Right lung (tissue), 10 donors: ENCODE measurements around the gene LRRC7. TPM values are rescaled to one million over a fixed set of nuclear protein-coding genes. Genes with fewer than 3 reads are reported as not detected.

ENCODE experiments used
- DNase-seq, 2 donors: peaks; one replicate each; pipeline ENCODE4 v3.0.0-alpha.2; 2013
- long read RNA-seq, 8 donors: transcript quantifications; one replicate each; lab custom pipeline, GENCODE V29; 2026
- polyA plus RNA-seq, 5 donors: library from polyadenylated mRNA; unstranded; fragments of 120-200 nt; gene quantifications; one replicate each; pipeline versions ENCODE4 v1.2.1 to v1.2.3, GENCODE V29; 2013; ENCODE audit warnings: inconsistent platforms in 1 of 5, low replicate concordance in 1 of 5; ENCODE audit not compliant: insufficient read length in 5 of 5, insufficient read depth in 1 of 5

The LRRC7 gene
- 1 to 10 TPM; 4.4 to 6.4 (median 5.5) TPM for polyA plus RNA-seq
- long read RNA-seq, donor 1, partial matches to known transcripts, result 0 of 4 reads
- long read RNA-seq, donor 1, other reads (novel, unspliced or antisense), result 0 of 4 reads
- long read RNA-seq, donor 2, result 0 reads
- long read RNA-seq, donor 3, transcript LRRC7-206 (1 exons, 2,983 nt), result major isoform, 5 of 5 reads
- long read RNA-seq, donor 3, partial matches to known transcripts, result 0 of 5 reads
- long read RNA-seq, donor 3, other reads (novel, unspliced or antisense), result 0 of 5 reads
- long read RNA-seq, donor 4, partial matches to known transcripts, result 0 of 3 reads
- long read RNA-seq, donor 4, other reads (novel, unspliced or antisense), result 0 of 3 reads
- long read RNA-seq, donor 5, partial matches to known transcripts, result 113 of 116 reads
- long read RNA-seq, donor 5, other reads (novel, unspliced or antisense), result 0 of 116 reads
- long read RNA-seq, donor 6, partial matches to known transcripts, result 0 of 3 reads
- long read RNA-seq, donor 6, other reads (novel, unspliced or antisense), result 0 of 3 reads
- long read RNA-seq, donor 7, partial matches to known transcripts, result 0 of 3 reads
- long read RNA-seq, donor 7, other reads (novel, unspliced or antisense), result 0 of 3 reads
- long read RNA-seq, donor 8, result 0 reads

GRCh38 chr1:69567652-69568420 lies at the start of gene LRRC7:
Gene LRRC7, plus strand, starts transcription at chr1:69567922. Its CDS starts 718 bp downstream, at chr1:69568640.
- peak in 1 of 2 donors; percentile 17 for DNase-seq

DNA sequence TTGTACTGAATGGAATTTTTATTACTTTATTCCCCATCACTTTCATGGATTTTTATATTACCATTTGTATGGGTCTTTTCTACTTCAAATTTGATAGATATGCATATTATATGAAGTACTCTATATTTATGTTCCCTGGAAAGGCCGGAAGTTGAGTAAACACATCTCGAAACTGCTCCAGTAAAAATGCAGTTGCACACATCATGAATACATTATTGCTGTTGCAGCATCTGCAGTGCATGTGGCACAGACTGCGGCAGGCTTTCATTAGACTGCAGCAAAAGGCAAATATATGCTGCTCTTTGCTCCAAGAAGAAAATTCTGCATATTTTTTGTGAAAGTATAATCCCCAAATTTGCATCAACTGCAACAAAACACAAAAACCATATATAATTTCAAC lies 48.7 kb upstream of the LRRC7 start:
- no peak for DNase-seq

GRCh38 chr1:69520326-69520725 lies 47.4 kb upstream of the LRRC7 start:
- DNase-seq, result no peak

DNA sequence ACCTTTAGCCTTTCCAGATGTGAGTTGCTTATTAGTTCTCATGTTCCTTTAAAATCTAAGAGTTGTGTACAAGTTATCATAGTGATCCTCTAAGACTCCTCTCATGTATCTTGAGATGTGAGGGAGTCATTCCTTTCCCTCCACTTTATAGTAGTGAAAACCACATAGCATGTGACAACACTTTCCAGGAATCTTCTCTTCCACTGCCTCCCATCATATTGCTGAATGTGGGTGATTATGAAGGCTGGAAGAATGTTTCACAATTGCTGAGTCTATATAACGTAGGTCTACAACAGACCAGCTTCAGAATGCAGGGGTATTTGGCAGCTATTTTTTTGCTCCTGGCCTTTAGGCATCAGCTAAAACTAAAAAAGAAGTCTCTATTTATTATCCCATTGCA lies 44.7 kb upstream of the LRRC7 start:
- DNase-seq, result no peak

DNA sequence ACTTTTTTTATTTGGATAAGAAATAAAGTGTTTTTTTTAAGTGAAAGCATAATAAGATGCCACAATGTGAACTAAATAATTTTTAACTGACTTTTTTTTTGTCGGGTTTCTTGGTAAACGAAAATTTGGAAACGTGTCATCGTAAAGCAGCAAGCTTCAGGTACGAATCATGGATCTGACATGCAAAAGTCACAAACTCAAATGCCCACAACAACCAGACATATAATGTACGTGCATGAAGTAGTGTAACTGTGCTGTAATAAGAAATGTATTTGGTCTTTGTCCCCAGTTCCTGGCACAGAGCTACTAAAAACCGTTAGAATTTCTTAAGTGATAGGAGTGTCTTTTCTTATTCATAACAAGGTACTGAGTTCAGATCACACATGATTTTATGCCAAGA lies 44.3 kb upstream of the LRRC7 start:
- no peak for DNase-seq

DNA sequence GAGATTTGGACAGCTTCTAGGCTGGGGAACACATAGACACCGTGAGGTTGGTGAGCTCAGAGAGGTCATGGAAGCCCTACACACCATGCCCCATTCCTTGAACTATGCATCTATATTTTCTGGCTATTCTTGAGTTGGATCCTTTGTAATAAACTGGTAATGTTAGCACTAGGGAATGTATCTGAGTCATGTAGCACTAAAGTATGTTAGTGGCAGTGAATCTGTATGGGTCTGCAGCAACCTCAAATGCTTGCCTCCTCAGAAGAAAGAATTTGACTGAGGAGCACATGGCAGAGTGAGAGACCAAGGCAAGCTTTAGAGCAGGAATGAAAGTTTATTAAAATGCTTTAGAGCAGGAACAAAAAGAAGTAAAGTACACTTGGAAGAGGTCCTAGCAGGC lies 43.7 kb upstream of the LRRC7 start:
- no peak for DNase-seq

GRCh38 chr1:69527273-69527672 lies 40.4 kb upstream of the LRRC7 start:
- no peak for DNase-seq

DNA sequence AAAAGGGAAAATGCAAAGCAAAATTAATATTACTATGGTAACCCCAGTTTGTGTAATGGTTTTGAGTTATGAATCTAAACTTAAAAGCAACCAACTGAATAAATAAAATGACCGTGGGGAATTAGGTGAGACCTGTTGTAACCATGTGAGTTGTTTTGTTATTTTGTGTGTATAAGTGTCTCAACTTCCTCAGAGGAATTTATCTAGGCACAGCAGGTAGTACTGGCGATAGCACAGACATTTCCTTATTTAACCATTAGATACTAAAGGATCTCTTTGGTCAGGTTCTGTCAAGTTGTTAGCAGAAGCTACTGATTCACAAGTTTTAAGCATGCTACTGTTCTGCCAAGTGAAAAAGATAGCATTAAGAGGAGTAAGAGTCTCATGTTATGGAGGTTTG lies 39.3 kb upstream of the LRRC7 start:
- DNase-seq, result no peak

DNA sequence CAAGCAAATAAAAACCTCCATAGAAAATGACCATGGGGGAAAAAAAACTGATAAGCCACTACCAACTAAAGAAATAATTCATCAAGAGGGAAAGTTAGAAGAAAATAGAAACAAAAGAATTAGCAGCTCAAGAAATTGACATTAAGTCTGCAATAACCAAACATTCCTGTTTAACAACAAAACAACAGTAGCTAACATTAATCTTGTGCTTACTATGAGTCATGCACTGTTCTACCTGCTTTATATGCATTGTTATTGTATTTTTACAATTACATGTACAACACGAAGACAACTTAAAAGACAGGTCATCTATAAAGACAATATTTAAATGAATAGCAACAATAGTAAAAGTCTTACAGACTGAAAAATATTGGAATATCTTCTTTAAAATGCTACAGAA lies 34.4 kb upstream of the LRRC7 start:
- DNase-seq, result no peak

- no peak for DNase-seq
Measured at GRCh38 chr1:69534829-69535228, 32.9 kb upstream of the LRRC7 start.

- DNase-seq, result no peak
Measured at GRCh38 chr1:69535490-69535889, 32.2 kb upstream of the LRRC7 start.

GRCh38 chr1:69540052-69540451 lies 27.7 kb upstream of the LRRC7 start:
- DNase-seq, result no peak

- no peak for DNase-seq
Measured at GRCh38 chr1:69551476-69552324, 16.0 kb upstream of the LRRC7 start.

GRCh38 chr1:69553726-69554125 lies 14.0 kb upstream of the LRRC7 start:
- no peak for DNase-seq

- DNase-seq, result peak in 1 of 2 donors; percentile 16
Measured at GRCh38 chr1:69568421-69569174, 876 bp downstream of the LRRC7 start.

DNA sequence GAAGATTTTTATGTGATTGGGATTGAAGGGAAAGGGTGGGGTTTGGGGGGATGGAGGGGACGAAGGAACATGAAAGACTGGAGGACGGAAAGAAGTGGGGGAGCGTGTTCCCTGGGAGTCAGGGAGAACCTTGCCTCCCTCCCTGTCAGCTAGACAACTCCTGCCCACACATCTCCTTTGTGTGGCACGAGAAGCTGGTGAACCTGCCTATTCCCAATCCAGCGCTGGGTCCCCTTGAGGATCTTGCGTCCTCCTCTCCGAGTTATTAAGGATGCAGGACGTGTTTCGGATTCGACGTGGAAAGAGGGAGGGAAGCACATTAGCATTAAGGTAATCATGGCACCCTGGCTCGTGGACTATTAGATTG lies 1.4 kb downstream of the LRRC7 start:
- DNase-seq, result peak in 1 of 2 donors; percentile 7

- DNase-seq, result peak in 1 of 2 donors; percentile 11
Measured at GRCh38 chr1:69569576-69570328, 2.0 kb downstream of the LRRC7 start.

DNA sequence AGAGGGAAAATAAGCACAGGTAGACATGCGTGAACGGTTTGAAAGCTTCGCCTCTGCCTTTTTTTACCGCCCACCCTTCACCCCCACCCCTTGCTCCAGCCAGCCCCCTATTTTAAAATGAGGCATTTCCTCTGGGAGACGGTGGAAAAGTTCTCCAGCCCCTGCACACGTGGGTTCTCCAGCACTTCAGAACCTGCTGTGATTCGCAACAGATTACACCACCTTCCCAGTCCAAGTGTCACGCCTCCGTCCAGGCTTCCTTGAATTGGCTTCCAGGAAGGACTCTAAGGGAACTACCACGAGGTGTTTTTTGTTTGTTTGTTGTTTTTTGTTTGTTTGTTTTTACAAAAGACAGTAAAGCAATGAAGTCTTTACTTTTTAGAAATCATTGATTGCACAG lies 2.6 kb downstream of the LRRC7 start:
- DNase-seq, result no peak

DNA sequence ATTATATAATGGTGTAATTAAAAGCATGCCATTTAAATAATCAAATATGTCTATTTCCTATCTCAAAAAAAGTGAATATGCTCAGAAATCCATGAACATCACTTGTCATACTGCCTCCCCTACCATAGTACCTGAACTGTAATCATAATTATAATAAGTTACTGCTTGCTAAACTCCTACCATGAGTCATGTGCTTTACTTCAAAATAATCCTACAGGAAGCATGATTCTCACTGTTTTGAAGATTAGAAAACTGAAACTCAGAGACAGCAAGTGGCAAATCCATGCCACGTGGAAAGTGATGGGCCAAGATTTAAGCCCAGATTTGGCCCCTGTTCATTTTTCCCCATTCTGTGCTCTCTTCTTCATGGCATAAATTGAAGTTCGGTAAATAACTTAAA lies 5.2 kb downstream of the LRRC7 start:
- no peak for DNase-seq

DNA sequence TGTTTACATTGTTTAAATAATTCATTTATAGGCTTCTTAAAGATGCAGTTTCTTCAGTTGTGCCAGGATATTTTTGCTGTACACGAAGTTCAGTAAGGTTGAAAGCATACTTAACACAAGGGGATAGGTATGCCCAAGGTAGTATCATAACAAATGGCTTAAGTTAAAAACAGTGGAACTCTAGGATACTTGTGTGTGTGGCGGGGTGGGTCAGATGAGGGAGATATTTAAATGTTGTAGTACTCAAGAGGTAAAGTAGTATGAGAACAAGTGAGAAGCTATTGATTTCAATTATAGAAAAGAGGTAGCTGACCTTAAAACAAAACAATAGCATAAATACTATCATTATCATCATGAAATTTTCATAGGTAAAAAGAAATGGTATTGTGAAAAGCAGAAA lies 6.2 kb downstream of the LRRC7 start:
- DNase-seq, result no peak
